Measurements from ENCODE around the gene CDK2AP2.

DNA sequence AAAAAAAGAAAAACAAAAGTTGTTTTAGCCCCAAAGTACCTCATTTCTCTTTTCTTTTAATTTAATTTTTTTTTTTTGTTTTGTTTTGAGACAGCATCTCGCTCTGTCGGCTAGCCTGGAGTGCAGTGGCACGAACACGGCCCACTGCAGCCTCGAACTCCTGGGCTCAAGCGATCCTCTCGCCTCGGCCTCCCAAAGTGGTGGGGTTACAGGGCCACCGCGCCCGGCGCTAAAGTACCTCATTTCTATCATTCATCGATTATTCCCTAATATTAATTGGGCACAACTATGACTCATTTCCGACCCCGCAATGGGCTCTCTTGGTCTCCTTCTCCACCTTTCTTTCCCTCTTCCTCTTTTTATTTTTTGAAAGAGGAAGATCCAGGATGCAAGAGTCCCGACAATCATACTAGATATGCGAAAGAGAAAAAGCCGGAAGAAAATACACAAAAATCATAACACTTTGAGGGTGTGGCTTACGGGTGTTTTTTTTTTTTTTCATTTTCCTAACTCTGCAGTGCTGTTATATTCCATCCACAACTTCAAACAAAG lies 25.6 kb downstream of the CDK2AP2 start:
- TF ChIP-seq, protein P1, sequence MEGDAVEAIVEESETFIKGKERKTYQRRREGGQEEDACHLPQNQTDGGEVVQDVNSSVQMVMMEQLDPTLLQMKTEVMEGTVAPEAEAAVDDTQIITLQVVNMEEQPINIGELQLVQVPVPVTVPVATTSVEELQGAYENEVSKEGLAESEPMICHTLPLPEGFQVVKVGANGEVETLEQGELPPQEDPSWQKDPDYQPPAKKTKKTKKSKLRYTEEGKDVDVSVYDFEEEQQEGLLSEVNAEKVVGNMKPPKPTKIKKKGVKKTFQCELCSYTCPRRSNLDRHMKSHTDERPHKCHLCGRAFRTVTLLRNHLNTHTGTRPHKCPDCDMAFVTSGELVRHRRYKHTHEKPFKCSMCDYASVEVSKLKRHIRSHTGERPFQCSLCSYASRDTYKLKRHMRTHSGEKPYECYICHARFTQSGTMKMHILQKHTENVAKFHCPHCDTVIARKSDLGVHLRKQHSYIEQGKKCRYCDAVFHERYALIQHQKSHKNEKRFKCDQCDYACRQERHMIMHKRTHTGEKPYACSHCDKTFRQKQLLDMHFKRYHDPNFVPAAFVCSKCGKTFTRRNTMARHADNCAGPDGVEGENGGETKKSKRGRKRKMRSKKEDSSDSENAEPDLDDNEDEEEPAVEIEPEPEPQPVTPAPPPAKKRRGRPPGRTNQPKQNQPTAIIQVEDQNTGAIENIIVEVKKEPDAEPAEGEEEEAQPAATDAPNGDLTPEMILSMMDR (IDR thresholded peaks at IDR 0.05) = no peak
- TF ChIP-seq POLR2A (IDR thresholded peaks at IDR 0.05) = no peak

Measured in prostate gland (tissue), 2 donors.